H54 (cell line): ENCODE measurements around the gene LCN10.
"Not testable (repeated sequence)": the region's sequence is repeated elsewhere in the genome, so short reads cannot be mapped to it uniquely, and the experiment has no call there.

Source experiments
- DNase-seq: peaks from one replicate; pipeline ENCODE4 v3.0.0; 2011; ENCODE audit warnings: low spot score, mixed read lengths; ENCODE audit not compliant: insufficient read length
- FAIRE-seq: peaks from 3 replicates; lab custom pipeline; 2011; peaks lifted over from hg19 to GRCh38; lab: Jason Lieb, UNC
- POLR2A ChIP-seq: IDR thresholded peaks from 2 replicates; pipeline ENCODE4 v1.6.1; 2011; ENCODE audit warnings: low read depth, mild to moderate bottlenecking, low read length

LCN10 gene

DNA sequence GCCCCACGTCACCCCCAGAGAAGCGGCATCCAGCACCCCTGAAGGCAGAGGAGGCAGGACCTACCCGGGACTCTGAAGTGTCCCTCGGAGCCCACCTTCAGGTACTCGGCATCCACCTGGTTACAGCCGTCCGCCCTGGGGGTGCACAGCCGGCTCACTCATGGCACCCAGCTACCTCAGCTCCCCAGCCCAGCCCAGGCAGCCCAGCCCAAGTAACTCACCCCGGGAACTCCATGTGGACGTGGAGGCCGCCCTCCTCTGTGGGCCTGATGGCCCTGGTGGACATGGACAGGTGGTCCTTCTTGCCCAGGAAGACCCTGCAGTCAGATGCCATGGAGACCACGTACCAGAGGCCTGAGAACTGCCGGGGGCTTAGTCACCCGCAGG lies 20.9 kb upstream of the LCN10 start:
- no peak for TF ChIP-seq POLR2A
- DNase-seq: no peak
- no peak for FAIRE-seq

DNA sequence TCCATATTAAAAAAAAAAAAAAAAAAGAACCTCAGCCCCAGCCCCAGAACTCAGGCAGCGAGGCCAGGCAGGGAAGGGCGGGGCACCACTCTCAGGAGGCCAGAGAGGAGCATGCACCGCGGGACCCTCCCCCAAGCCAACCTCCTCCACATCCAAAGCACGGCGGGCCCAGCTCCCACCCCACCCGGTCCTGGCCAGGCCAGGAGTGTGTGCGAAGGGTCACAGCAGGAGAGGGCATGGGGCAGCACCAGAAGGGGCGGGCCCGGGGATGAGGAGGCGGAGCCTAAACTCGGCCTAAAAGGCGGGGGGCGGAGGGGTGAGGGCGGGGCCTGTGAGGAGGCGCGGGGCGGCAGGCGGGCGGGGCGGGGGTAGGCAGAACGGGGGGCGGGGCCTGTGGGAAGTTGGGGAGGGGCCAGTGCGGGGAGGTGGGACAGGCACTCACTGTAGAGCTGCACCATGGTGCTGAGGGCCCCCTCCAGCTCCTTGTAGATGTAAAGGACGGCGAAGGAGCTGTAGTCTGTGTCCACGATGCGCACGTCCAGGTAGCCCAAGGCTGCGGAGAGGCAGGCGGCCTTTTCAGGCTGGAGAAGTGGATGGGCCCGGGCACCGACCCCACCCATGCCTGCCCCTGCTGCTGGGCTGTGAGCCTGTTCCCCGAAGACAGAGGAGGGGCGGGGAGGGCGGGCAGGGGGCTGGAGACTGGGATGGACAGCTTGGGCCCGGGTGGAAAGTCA lies 20.3 kb upstream of the LCN10 start:
- no peak for TF ChIP-seq POLR2A

DNA sequence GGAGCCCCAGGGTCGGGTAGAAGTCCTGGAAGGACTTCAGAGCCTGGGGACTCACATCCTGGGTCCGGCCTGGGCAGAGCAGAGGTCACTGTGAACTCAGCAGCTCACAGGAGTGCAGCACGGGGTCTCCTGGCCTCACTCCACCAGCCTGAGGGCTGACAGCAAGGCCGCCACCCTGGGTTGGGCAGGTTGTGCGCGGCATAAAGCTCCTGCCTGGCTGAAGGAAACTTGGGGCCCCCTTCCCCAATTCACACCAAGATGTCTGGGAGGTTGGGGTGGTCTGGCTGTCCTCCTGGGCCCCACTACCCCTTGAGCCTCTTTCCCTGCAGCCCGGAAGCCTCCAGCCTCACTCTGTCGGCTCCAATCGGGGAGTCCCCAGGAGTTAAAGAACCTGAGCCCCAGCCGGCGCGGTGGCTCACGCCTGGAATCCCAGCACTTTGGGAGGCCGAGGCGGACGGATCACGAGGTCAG lies 19.5 kb upstream of the LCN10 start:
- no peak for DNase-seq

More for the DNA sequence above, 20.3 kb upstream of the LCN10 start:
- FAIRE-seq (no peak), DNase-seq (peak; percentile 81)

DNA sequence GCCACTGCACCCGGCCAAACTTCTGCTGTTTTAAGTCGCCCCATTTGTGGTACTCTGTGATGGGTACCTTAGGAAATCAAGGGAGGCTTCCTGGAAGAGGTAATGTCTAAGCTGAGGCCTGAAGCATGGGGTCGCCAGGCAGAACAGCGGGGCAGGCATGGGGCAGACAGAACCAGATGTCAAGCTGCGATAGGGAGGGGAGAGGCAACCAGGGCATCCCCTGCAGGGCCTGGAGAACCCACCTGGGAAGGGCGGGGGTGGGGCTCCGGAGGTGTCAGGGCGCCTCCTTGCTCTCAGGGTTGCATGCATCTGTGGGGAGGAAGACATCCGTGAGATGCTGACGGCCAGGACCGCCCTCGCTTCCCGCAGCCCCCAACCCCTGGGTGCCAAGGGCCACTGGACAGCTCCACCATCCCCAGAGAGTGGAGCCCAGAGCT lies 18.8 kb upstream of the LCN10 start:
- FAIRE-seq (no peak), DNase-seq (no peak)
- TF ChIP-seq POLR2A: no peak

More for the DNA sequence above, 19.5 kb upstream of the LCN10 start:
- FAIRE-seq: no peak
- no peak for TF ChIP-seq POLR2A

DNA sequence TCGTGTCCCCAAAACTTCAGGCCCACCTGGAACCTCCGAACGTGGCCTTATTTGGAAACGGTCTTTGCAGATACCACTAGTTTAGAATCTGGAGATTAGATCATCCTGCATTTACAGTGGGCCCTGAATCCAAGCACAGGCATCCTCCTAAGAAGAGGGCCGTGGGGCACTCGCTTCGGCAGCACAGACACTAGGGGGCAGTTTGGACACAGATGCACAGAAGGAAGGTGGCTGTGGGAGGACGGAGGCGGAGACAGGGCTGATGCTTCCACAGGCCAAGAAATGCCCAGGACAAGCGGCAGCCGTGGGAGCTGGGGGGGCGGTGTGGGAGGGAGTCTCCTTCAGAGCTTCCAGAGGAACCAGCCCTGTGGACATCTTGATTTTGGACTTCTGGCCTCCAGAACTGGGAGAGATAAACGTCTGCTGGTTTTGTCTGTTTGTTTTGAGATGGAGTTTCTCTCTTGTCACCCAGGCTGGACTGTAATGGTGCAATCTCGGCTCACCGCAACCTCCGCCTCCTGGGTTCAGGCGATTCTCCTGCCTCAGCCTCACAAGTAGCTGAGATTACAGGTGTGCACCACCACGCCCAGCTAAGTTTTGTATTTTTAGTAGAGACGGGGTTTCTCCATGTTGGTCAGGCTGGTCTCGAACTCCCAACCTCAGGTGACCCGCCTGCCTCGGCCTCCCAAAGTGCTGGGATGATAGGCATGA lies 18.2 kb upstream of the LCN10 start:
- DNase-seq: peak; percentile 90
- peak; percentile 90 for FAIRE-seq

DNA sequence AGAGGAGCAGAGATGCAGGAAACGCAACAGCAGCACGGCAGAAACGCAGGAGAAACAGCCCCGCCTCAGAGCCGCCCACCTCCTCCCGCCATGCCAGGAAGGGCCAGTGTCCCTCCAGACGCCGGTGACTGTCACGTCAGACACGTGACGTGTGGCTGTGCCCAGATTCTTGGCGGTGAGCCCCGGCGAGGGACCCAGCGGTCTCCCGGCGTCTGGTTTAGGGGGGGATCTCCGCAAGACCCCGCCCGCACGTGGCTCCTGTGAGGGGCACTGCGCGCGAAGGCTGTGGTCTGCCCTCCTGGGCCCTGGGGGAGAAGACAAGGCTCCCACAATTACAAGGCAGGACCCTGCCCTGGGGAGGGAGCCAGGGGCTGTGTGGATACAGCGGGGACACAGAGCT lies 17.7 kb upstream of the LCN10 start:
- TF ChIP-seq POLR2A: no peak
- FAIRE-seq: no peak

DNA sequence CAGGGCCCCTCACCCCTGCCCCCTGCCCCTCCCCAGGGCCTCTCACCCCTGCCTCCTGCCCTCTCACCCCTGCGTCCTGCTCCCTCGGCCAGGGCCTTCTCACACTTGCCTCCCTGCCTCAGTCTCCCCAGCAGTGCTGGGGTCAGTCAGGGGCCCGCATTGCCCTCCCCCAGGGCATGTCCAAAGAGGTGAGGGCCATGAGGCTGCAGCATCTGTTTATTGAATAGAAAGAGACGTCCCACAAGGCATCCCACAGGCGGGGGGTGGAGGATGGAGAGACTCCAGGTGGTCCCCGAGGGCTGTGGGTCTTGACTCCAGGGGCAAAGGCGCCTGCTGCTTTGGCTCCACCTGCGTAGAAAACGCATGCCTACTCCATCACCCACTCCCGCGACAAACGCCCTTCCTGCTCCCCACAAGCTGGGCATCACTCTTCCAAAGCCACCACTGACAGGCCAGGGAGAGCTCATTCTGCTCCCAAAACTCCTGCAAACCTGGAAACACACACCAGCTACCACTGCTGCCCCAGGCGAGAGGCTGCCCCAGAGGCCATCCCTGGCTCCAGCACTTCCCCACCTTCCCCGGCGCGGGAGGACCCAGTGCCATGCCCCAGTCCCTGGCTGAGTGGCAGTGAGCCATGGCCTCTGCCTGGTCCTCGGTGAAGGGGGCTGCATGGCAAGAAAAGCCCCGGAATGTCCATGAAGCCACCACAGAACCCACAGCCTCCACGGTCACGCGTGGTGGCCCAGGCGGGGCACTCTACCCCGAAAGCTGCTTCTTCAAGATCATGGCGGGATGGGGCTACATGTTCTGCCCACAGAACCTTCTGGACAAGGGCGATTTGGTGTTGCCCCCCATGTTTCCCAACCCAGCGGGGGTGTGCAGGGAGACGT lies 16.9 kb upstream of the LCN10 start:
- DNase-seq (no peak), FAIRE-seq (no peak)
- no peak for TF ChIP-seq POLR2A

More for the DNA sequence above, 17.7 kb upstream of the LCN10 start:
- no peak for DNase-seq

DNA sequence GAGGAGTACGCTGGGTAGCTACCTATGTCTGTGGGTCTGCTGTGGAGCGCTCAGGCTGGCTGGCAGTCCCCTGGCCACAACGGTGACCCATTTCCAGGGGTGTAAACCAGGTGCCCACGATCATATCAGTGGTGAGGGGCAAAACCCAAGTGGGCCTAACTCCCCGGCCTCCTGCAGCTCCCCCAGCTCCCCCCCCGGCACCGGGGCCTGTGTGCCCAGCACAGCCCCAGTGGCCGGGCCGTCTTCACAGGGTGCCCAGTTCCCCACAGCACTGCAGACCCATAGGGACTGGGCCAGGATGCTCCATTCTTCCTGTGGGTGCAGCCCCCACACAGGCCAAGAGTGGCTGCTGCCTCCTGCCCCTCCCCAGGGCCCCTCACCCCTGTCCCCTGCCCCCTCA lies 16.3 kb upstream of the LCN10 start:
- DNase-seq (no peak), FAIRE-seq (no peak)
- TF ChIP-seq POLR2A: no peak

DNA sequence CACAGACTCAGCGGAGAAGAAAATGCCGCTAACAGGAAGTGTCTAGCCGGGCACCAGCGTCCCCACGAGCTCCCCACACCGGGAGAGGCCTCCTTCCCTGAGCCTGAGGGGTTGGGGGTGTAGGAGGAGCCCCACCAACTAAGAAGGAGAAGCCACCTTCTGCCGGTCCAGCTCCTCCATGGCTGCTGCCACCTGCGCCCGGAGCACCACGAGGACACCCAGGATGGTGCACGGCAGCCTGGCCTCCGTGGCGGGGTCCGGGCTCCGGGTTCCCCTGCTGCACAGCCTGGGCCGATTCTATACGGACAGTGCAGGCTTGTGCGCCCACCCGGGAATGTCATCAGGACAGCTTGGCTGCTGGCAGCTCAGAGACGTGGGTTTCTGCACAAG lies 15.0 kb upstream of the LCN10 start:
- no peak for TF ChIP-seq POLR2A
- DNase-seq: no peak
- no peak for FAIRE-seq

DNA sequence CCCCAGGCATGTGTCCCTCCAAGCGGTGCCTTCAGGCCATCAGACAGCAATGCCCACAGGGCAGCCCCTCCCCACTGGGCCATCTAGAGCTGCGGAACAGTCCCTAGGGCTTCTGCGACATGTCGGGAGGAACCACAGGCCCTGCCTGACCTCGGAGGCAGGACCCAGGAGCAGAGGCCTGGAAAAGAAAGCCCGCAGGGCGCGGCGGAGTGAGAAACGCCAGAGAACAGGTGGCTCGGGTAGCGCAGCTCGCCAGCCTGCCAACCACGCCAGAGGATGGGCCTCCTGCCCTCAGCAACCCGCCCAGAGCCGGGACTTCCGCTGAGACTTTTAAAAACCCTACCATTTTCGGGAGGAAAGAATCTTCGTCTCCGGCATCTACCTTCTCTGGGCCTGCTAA lies 14.6 kb upstream of the LCN10 start:
- FAIRE-seq (no peak), DNase-seq (no peak)
- no peak for TF ChIP-seq POLR2A

DNA sequence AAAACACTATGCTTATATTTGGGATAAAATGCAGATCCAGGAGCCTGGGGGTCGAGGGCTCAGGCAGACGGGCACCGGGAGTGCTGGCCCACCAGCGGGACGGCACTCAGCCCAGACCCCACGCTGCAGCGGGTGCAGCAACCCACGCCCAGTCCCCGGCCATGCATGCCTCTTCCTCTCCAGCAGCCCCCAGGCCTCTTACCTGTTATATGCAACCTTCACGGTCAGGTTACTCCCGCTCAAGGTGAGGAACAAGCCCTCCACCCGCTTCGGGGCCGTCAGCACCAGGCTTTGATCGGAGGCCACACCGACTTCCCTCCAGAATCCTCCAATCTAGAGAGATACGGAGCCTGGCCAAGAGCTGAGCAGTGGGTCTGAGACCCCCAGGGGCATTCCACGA lies 14.1 kb upstream of the LCN10 start:
- no peak for FAIRE-seq
- TF ChIP-seq POLR2A: no peak
- no peak for DNase-seq

DNA sequence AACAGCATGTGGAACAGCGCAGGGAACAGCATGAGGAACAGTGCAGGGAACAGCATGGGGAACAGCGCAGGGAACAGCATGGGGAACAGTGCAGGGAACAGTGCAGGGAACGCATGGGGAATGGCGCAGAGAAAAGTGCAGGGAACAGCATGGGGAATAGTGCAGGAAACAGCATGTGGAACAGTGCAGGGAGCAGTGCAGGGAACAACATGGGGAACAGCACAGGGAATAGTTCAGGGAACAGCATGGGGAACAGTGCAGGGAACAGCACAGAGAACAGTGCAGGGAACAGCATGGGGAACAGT lies 13.3 kb upstream of the LCN10 start:
- no peak for FAIRE-seq
- TF ChIP-seq POLR2A: no peak

DNA sequence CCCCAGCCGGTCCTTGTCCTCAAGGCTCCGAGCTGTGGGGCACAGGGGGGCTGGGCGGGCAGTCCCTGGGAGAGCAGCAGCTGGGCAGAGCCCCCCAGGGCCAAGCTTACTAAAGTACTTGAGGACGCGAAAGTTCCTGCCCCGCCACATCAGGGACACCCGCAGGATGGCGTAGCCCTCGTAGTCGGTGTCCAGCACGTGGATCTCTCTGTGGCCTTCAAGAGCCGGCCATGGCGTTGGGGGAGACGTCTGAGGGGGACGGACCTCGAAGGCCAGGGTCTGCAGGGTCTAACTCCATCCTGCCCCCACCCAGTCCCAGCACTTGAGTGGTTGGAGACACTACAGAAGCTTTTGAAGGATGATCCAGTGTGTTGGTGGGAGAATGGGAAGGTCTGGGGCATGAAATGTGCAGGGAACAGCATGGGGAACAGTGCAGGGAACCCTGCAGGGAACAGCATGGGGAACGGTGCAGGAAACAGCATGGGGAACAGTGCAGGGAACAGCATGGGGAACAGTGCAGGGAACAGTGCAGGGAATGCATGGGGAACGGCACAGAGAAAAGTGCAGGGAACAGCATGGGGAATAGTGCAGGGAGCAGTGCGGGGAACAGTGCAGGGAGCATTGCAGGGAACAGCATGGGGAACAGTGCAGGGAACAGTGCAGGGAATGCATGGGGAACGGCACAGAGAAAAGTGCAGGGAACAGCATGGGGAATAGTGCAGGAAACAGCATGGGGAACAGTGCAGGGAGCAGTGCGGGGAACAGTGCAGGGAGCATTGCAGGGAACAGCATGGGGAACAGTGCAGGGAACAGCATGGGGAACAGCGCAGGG lies 12.8 kb upstream of the LCN10 start:
- FAIRE-seq, DNase-seq: not testable (repeated sequence)

More for the DNA sequence above, 13.3 kb upstream of the LCN10 start:
- no peak for DNase-seq
